ENCODE data around the gene HLA-E.
"Not testable (repeated sequence)": the region's sequence is repeated elsewhere in the genome, so short reads cannot be mapped to it uniquely, and the experiment has no call there.

Gene HLA-E

GRCh38 chr6:30489081-30490025, at the start of gene HLA-E:
Gene HLA-E, plus strand, starts transcription at chr6:30489509. Its CDS starts 23 bp downstream, at chr6:30489532.
- peak; percentile 96 for DNase-seq (ENCODE audit: low spot score)

DNA sequence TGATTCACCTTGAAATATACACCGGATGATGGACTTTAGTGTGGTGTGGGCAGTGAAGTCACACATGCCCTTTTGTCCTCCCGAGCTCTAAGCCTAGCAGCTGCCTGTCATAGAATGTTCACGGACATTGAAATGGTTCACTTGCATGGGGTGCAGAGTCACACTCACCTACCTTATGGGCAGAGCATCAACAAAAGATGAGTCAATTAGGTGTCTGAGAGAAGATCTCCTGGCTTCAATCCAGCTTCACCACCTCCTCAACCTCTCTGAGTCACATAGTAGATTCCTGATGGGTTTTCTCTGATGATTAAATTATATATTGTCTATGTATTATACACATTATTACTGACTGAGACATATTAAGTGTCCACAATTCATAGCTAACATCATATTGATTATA, 48.1 kb upstream of the HLA-E start:
- DNase-seq (ENCODE audit: low spot score): no peak

GRCh38 chr6:30443657-30444450, 45.5 kb upstream of the HLA-E start:
- no peak for DNase-seq (ENCODE audit: low spot score)

- no peak for DNase-seq (ENCODE audit: low spot score)
Observed at GRCh38 chr6:30444451-30444742, 44.9 kb upstream of the HLA-E start.

GRCh38 chr6:30446259-30446658, 43.0 kb upstream of the HLA-E start:
- no peak for DNase-seq (ENCODE audit: low spot score)

GRCh38 chr6:30447237-30447636, 42.1 kb upstream of the HLA-E start:
- DNase-seq (ENCODE audit: low spot score): no peak

- no peak for DNase-seq (ENCODE audit: low spot score)
Observed at GRCh38 chr6:30450548-30450908, 38.8 kb upstream of the HLA-E start.

DNA sequence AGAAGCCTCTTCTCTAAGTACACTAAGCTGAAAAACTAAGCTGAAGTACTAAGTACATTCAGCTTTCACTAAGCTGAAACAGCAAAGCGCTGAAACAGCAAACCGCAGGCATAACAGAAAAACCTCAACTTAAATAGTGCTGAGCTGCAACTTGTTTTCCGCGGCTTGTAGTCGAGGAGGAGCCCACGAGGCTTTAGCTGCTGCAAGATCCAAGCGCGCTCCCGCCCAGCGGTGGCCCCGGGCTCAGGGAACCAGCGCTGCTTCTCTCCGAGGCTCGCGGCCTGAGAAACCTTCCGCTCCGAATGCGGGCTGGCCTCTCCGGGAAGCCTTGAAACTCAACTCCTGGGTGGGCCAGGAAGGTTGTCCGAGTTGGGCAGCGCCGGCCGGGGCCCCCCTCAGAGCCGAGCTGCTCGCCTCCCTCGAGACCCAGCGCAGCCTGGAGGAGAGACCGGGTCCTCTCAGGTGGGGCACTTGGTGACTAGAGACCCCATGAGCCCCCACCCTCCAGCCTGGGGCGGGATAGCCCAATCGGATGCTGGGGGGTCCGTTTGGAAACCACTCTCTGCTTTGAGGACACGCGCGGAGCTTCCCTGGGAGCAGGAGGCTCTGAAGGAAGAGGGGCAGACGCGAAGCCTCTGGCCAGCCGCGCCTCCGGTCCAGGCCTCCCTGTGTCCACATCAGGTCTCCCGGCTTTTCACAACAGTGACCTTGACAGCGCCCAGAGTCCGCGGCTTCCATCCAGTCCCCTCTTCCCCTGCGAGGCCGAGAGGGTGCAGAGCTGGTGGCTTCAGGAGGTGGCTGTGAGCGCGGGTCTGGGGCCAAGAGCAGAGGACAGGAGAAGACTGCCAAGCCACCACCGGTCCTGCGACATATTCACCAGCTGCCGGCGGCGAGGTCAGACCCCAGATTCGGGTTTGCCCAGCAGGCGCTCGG, 38.1 kb upstream of the HLA-E start:
- no peak for DNase-seq (ENCODE audit: low spot score)

DNA sequence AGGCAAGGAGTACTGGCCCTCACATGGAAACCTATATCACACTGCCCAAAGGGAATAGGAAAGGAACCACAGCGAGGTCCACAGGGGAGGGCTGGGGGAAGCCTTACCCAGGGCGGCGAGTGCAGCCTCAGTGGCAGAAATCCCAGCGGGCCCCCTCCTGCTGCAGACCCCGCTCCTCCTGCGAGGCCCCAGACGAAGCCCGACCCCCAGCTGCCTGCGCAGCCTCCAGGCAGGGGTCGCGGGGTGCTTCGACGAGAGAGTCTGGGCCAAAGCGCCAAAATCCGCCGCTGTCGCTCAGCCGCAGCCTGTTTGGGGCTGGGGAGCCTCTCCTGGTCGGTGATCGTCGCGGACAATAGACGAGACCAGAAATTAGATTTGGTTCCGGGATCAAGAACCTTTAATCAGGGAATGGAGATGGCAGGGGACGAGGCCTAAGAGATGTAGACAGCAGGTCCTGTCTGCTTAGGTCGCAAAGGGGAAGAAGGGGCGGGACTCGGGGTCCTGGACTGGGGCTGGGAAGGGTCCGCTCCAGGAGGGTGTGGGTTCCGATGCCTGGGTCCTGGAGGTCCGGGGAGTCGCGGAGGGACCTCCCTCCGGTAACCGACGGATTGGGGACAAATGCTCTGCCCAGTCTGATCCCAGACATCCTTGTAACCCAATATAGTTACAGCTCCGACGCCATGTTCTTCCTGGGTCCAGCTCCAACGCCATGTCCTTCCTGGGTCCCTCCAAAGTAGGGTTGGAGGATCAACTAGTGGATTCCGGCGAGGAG, 36.4 kb upstream of the HLA-E start:
- DNase-seq (ENCODE audit: low spot score): no peak

- DNase-seq (ENCODE audit: low spot score): peak; percentile 98
Observed at GRCh38 chr6:30453508-30454116, 35.7 kb upstream of the HLA-E start.

- DNase-seq (ENCODE audit: low spot score): no peak
Observed at GRCh38 chr6:30459145-30459544, 30.2 kb upstream of the HLA-E start.

GRCh38 chr6:30461055-30461454, 28.3 kb upstream of the HLA-E start:
- DNase-seq (ENCODE audit: low spot score): no peak

- no peak for DNase-seq (ENCODE audit: low spot score)
Observed at GRCh38 chr6:30462482-30462881, 26.8 kb upstream of the HLA-E start.

DNA sequence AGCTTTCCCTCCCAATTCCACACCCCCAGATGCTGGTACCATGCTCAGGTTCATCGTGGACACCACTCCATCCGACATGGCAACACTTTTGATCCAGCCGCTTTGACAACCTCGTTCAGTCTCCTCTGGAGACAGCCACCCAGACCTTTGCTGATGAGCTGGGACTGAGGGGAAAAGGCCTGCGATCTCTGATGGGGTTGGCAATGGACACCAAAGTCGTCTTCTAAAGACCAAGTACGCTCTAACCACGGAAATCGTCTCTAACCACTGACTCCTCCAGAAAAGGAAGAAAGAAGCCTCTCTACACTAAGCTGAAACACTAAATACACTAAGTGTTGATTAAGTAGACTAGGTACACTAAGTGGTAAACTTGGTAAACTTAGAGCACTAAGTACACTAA, 26.1 kb upstream of the HLA-E start:
- no peak for DNase-seq (ENCODE audit: low spot score)

DNA sequence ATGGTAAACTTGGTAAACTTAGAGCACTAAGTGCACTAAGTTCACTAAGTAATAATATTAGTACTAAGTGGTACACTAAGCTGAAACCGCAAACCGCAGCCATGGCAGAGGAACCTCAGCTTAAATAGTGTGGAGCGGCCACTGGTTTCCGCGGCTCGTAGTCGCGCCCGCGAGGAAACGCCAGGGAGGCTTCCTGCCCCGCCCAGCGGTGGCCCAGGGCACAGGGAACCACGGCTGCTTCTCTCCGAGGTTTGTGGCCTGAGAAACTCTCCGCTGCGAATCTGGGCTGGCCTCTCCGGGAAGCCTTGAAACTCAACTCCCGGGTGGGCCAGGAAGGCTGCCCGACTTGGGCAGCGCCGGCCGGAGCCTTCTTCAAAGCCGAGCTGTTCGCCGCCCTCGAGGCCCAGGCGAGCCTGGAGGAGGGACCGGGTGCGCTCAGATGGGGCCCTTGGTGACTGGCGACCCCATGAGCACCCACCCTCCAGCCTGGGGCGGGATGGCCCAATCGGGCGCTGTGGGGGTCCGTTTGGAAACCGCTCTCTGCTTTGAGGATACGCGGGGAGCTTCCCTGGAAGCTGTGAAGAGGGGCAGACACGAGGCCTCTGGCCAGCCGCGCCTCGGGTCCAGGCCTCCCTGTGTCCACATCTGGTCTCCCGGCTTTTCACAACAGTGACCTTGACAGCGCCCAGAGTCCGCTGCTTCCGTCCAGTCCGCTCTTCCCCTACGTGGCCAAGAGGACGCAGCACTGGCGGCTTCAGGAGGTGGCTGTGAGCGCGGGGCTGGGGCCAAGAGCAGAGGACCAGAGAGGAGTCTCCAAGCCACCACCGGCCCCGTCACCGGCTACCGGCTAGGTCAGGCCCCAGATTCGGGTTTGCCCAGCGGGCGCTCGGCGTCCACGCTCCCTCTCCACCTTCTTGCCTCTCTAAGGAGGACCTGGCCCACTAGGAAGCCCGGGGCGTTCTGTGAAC, 25.4 kb upstream of the HLA-E start:
- no peak for DNase-seq (ENCODE audit: low spot score)

DNA sequence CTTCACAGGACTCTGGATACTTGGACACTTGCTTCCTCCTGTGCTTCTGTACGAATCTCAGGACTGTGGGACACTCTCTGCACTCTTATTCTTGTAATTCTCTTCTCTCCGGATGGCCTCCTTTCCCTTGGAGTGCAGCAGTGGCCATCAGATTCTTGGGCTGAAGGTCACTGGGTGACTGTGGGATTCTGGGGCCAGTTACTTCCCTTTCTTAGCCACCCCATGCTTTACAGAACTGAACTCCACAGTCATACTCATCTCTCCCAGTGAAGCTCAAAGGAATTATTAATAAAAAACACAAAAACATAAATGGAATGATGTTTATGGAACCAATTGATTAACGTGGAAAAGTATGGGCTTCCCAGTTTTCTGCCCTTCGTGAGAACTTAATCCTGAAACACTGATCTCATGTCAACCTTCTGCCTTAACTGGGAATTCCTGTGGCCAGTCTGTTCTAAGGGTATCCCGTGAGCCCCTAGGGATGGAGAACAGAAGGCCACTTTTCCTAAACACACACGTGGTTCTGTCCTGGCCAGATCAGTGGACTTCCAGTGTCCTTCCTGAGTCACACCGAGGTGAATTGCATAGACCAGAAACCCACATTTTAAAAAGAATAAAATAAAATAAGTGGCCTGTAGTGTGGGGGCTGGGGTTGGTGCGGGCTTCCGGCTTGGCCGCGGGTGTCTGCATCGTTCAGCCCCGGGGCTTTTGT, 23.6 kb upstream of the HLA-E start:
- DNase-seq (ENCODE audit: low spot score): no peak

- DNase-seq (ENCODE audit: low spot score): no peak
Observed at GRCh38 chr6:30470968-30471367, 18.3 kb upstream of the HLA-E start.

GRCh38 chr6:30475116-30475515, 14.2 kb upstream of the HLA-E start:
- DNase-seq (ENCODE audit: low spot score): not testable (repeated sequence)

DNA sequence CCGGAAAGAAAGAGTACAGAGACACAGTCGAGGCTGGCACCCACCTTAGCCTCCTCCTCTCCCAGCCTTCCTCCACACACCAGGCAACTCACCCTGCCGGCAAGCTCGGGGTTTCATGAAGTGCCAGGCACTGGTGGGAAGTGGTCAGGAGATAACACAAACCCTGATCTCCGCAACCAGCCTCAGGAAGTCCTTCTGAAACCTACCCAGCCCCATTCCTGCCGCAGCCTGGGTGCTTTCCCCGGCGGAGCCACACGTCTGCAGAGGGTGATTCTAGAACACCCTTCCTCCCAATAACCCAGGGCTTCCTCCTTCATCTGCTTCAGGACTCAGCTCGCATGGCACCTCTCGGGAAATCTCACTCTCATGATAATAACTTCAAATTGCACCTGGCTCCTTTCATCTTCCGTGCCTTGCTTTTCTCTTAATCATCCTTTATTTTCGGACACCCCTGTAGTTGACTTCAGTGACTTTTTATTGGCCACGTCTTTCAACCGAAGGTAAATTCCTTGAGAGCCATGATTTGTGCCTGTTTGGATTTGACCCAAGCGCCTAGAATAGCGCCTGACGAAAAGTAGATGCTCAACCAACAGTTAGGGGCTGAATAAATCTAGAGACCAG, 8.7 kb upstream of the HLA-E start:
- DNase-seq (ENCODE audit: low spot score): no peak

Measured in COLO829 (cell line).